HG02852 (cell line): ENCODE measurements around the gene FAM228B.
"Not testable (repeated sequence)": the region's sequence is repeated elsewhere in the genome, so short reads cannot be mapped to it uniquely, and the experiment has no call there.

ENCODE experiments used
- ATAC-seq: cut with Tn5 transposase; IDR thresholded peaks from one replicate; pipeline ENCODE4 v1.9.1; 2021; ENCODE audit warnings: mild to moderate bottlenecking, moderate library complexity; ENCODE audit not compliant: unreplicated experiment

The FAM228B gene

GRCh38 chr2:24123195-24123921 is at the start of gene FAM228B, which contains the start of gene PFN4:
Gene FAM228B, plus strand, starts transcription at chr2:24123469. Its CDS starts 893 bp downstream, at chr2:24124362.
Gene PFN4, minus strand, starts transcription at chr2:24123334. Its CDS starts 799 bp downstream, at chr2:24122535.
- ATAC-seq = peak; percentile 89

- no peak for ATAC-seq
Observed at GRCh38 chr2:24073816-24074215, 49.5 kb upstream of the FAM228B start.

GRCh38 chr2:24075259-24075658 is 48.0 kb upstream of the FAM228B start:
- no peak for ATAC-seq

- peak; percentile 93 for ATAC-seq
Observed at GRCh38 chr2:24075915-24076848, 47.1 kb upstream of the FAM228B start, which contains the start of gene SF3B6. Gene SF3B6, minus strand, starts transcription at chr2:24076326. Its CDS starts 97 bp downstream, at chr2:24076229.

- peak; percentile 6 for ATAC-seq
Observed at GRCh38 chr2:24076849-24077534, 46.3 kb upstream of the FAM228B start.

GRCh38 chr2:24077535-24077877 is 45.8 kb upstream of the FAM228B start:
- ATAC-seq = no peak

- ATAC-seq = no peak
Observed at GRCh38 chr2:24077879-24078278, 45.4 kb upstream of the FAM228B start.

GRCh38 chr2:24080701-24081100 is 42.6 kb upstream of the FAM228B start:
- ATAC-seq = no peak

- no peak for ATAC-seq
Observed at GRCh38 chr2:24082787-24083566, 40.3 kb upstream of the FAM228B start.

GRCh38 chr2:24083567-24084385 is 39.5 kb upstream of the FAM228B start:
- peak; percentile 75 for ATAC-seq

- ATAC-seq = peak; percentile 75
Observed at GRCh38 chr2:24084386-24085199, 38.7 kb upstream of the FAM228B start, which contains the start of gene TP53I3. Gene TP53I3, minus strand, starts transcription at chr2:24084834. Its CDS starts 508 bp downstream, at chr2:24084326.

GRCh38 chr2:24085200-24085489 is 38.1 kb upstream of the FAM228B start:
- ATAC-seq = no peak

- no peak for ATAC-seq
Observed at GRCh38 chr2:24086241-24086640, 37.0 kb upstream of the FAM228B start.

GRCh38 chr2:24087032-24087431 is 36.2 kb upstream of the FAM228B start:
- no peak for ATAC-seq

GRCh38 chr2:24088821-24089359 is 34.4 kb upstream of the FAM228B start:
- no peak for ATAC-seq

GRCh38 chr2:24093270-24093669 is 30.0 kb upstream of the FAM228B start:
- ATAC-seq = not testable (repeated sequence)

- not testable (repeated sequence) for ATAC-seq
Observed at GRCh38 chr2:24095171-24095677, 28.0 kb upstream of the FAM228B start.

GRCh38 chr2:24100732-24101131 is 22.5 kb upstream of the FAM228B start:
- not testable (repeated sequence) for ATAC-seq
